B cell (primary cell): ENCODE data around the gene LAIR1. TPM values are rescaled to one million over a fixed set of nuclear protein-coding genes. Genes with fewer than 3 reads are reported as not detected.

ENCODE experiments used
- ATAC-seq: fragments of 200-7000 bp; cut with Tn5 transposase; one replicate; pipeline ENCODE4 v1.10.0; 2021; ENCODE audit warnings: low read depth, mild to moderate bottlenecking, moderate number of reproducible peaks, moderate library complexity
- CTCF ChIA-PET: fragments of 350-600 bp; sonication (Branson Sonifier 250); formaldehyde crosslinking; loops from one replicate; lab custom pipeline; 2021; ENCODE audit warnings: antibody characterized with exemption, inconsistent platforms; lab: Charles Lee
- POLR2A ChIA-PET: fragments of 350-600 bp; sonication (Branson Sonifier 250); formaldehyde crosslinking; loops from one replicate; lab custom pipeline; 2021; ENCODE audit warnings: antibody characterized with exemption; lab: Charles Lee
- DNase-seq: peaks from one replicate; pipeline ENCODE4 v3.0.0; 2013
- H2AFZ ChIP-seq: 2 replicates; pipeline ENCODE4 v1.6.1; 2012; ENCODE audit warnings: mild to moderate bottlenecking, low read depth, low read length; ENCODE audit not compliant: insufficient read depth, poor library complexity, severe bottlenecking
- H3K27ac ChIP-seq, 2 donors: 1 replicate in 1 of 2; 2 replicates in 1 of 2; pipeline ENCODE4 v1.5.1; 2012 to 2013; ENCODE audit warnings: low read length in 2 of 2, mild to moderate bottlenecking in 2 of 2, moderate library complexity in 1 of 2
- H3K27me3 ChIP-seq, 4 experiments: fragments of 200-600 bp in 1 of 4; sonication (generic) in 1 of 4; replicated peaks in 1 of 4; 1 replicate in 2 of 4; 2 replicates in 2 of 4; pipeline versions ENCODE4 v1.6.1 to v1.7.0; 2013 to 2016; ENCODE audit warnings: low read length in 3 of 4, mild to moderate bottlenecking in 2 of 4, mixed read lengths in 1 of 4, moderate library complexity in 1 of 4; ENCODE audit not compliant: insufficient read depth in 4 of 4, control insufficient read depth in 3 of 4; ENCODE audit errors: control extremely low read depth in 1 of 4
- H3K36me3 ChIP-seq, 2 experiments: replicated peaks in 1 of 2; 1 replicate in 1 of 2; 2 replicates in 1 of 2; pipeline versions ENCODE4 v1.6.1 to v1.7.1; 2013; ENCODE audit warnings: low read length in 1 of 2; ENCODE audit not compliant: insufficient read depth in 2 of 2, control insufficient read depth in 1 of 2; ENCODE audit errors: control extremely low read depth in 1 of 2, extremely low read depth in 1 of 2
- H3K4me1 ChIP-seq, 2 donors: fragments of 200-600 bp in 1 of 2; sonication (generic) in 1 of 2; 1 replicate in 1 of 2; 2 replicates in 1 of 2; pipeline versions ENCODE4 v1.5.1 to v1.6.1; 2013 to 2017; ENCODE audit warnings: low read length in 2 of 2; ENCODE audit not compliant: control insufficient read depth in 2 of 2, insufficient read depth in 2 of 2
- H3K4me2 ChIP-seq: replicated peaks from 2 replicates; pipeline ENCODE3; 2012; ENCODE audit warnings: mild to moderate bottlenecking, low read depth, low read length; ENCODE audit not compliant: poor library complexity, severe bottlenecking
- H3K4me3 ChIP-seq, 5 experiments: fragments of 200-600 bp in 1 of 5; sonication (generic) in 1 of 5; 1 replicate in 3 of 5; 2 replicates in 2 of 5; pipeline versions ENCODE4 v1.5.1 to v1.7.0; 2011 to 2016; ENCODE audit warnings: low read length in 4 of 5, mild to moderate bottlenecking in 4 of 5, low read depth in 2 of 5, control low read depth in 1 of 5, moderate library complexity in 1 of 5; ENCODE audit not compliant: insufficient read depth in 1 of 5; ENCODE audit errors: control extremely low read depth in 1 of 5, extremely low read depth in 1 of 5
- H3K79me2 ChIP-seq: fragments of 200-600 bp; sonication (generic); one replicate; pipeline ENCODE4 v1.6.0; 2016; ENCODE audit warnings: low read length; ENCODE audit not compliant: control insufficient read depth, insufficient read depth
- H3K9ac ChIP-seq: fragments of 200-600 bp; sonication (generic); 2 replicates; pipeline ENCODE4 v1.6.1; 2017; ENCODE audit warnings: mild to moderate bottlenecking, low read length, moderate library complexity
- H3K9me3 ChIP-seq, 3 donors: one replicate each; pipeline versions ENCODE4 v1.6.1 to v1.7.1; 2013; ENCODE audit warnings: low read length in 2 of 3; ENCODE audit not compliant: control insufficient read depth in 2 of 3, insufficient read depth in 1 of 3; ENCODE audit errors: control extremely low read depth in 1 of 3
- H4K20me1 ChIP-seq: 2 replicates; pipeline ENCODE4 v1.6.0; 2012; ENCODE audit warnings: mild to moderate bottlenecking, low read length; ENCODE audit not compliant: insufficient read depth, control insufficient read depth, poor library complexity, severe bottlenecking
- H3K27ac Mint-ChIP-seq: one replicate; pipeline ENCODE4 v1.8.0; 2021; ENCODE audit warnings: mixed read lengths
- H3K27me3 Mint-ChIP-seq: one replicate; pipeline ENCODE4 v1.8.0; 2021; ENCODE audit warnings: mixed read lengths
- H3K4me1 Mint-ChIP-seq: one replicate; pipeline ENCODE4 v1.8.0; 2021; ENCODE audit warnings: mixed read lengths
- H3K4me3 Mint-ChIP-seq: one replicate; pipeline ENCODE4 v1.8.0; 2021; ENCODE audit warnings: mixed read lengths
- H3K9me3 Mint-ChIP-seq: one replicate; pipeline ENCODE4 v1.8.0; 2022; ENCODE audit warnings: mixed read lengths; ENCODE audit not compliant: insufficient read depth
- CTCF ChIP-seq: fragments of 200-600 bp; IDR thresholded peaks from one replicate; pipeline ENCODE4 v1.8.0; 2022; ENCODE audit warnings: antibody characterized with exemption, mild to moderate bottlenecking
- EZH2 ChIP-seq: IDR thresholded peaks from 2 replicates; pipeline ENCODE4 v1.6.1; 2012; ENCODE audit warnings: borderline replicate concordance, low read depth, mild to moderate bottlenecking, moderate library complexity, low read length; ENCODE audit not compliant: insufficient read depth, poor library complexity, severe bottlenecking
- WGBS: methylation state at CpG from one replicate; pipeline ENCODE4 v1.1.5; 2013; ENCODE audit warnings: missing lambda C conversion rate; ENCODE audit not compliant: insufficient coverage; 5-methylcytosine and 5-hydroxymethylcytosine counted together
- intact Hi-C: fragments of 100-400 bp; cut with micrococcal nuclease; formaldehyde crosslinking; loops from one replicate; pipeline ENCODE4 v1.10.0; 2022
- polyA plus RNA-seq: library from polyadenylated mRNA; depleted of rRNA; stranded (reverse); fragments of >200 nt; gene quantifications from 2 replicates; pipeline ENCODE4 v1.2.3, GENCODE V29; 2012
- total RNA-seq, 2 donors: library from RNA; stranded (reverse); fragments of 120-200 nt in 1 of 2; gene quantifications; 1 replicate in 1 of 2; 2 replicates in 1 of 2; pipeline versions ENCODE4 v1.2.3 to v1.2.4, GENCODE V29; 2013 to 2022

Gene LAIR1
- total and polyA plus RNA-seq, 2 donors (not counting 1 experiment from before 2014, with no cell fraction given) = 41.5 to 173 TPM

- Histone ChIP-seq H2AFZ (no peak overlapping the region), H3K9me3 (no peaks in the 10 kb centered on the region), H3K27ac (peak overlapping the region; percentile 27 to 53), H3K27me3 (no peaks in the 10 kb centered on the region), H3K4me1 (peaks cover 62 to 79% of the 10 kb centered on the region in 2 donors), H3K79me2 (peaks cover 45% of the 10 kb centered on the region), H3K4me2 (peak overlapping the region; percentile 66), H3K36me3 (no peaks in the 10 kb centered on the region), H3K9ac (peak overlapping the region; percentile 54), H3K4me3 (peak overlapping the region; percentile 51 to 74 (median 60)), H4K20me1 (no peaks in the 10 kb centered on the region)
- Mint-ChIP-seq H3K4me3 (peak overlapping the region; percentile 89), H3K4me1 (peaks cover 77% of the 10 kb centered on the region), H3K27ac (peak overlapping the region; percentile 91), H3K9me3 (no peaks in the 10 kb centered on the region), H3K27me3 (no peaks in the 10 kb centered on the region)
- DNase-seq = no peak
- POLR2A ChIA-PET = interaction anchor here (1.0 to 1.1 kb wide), 2 partner anchors 19 to 23 kb away, joined by 3 read pairs; no protein-coding TSS in a partner anchor
- no peak for TF ChIP-seq EZH2
- TF ChIP-seq CTCF = no peak
- CTCF ChIA-PET = interaction anchor here (1.5 to 7.0 kb wide), 3 partner anchors 14 to 41 kb away, joined by 3 to 72 read pairs (median 3); no protein-coding TSS in a partner anchor
- WGBS = 0% methylated on average over 2 of the region's 8 CpGs
- intact Hi-C loops = no loop called here
- no peak for ATAC-seq
Measured at GRCh38 chr19:54369082-54369687, 4.5 kb upstream of the LAIR1 start.

- Mint-ChIP-seq H3K27me3 (no peaks in the 10 kb centered on the region), H3K27ac (peak overlapping the region; percentile 70), H3K9me3 (no peaks in the 10 kb centered on the region), H3K4me1 (peaks cover 81% of the 10 kb centered on the region), H3K4me3 (peak overlapping the region; percentile 23)
- no peaks in the 10 kb centered on the region for H3K27me3 ChIP-seq
- H3K9me3 ChIP-seq = peaks cover 0 to 3% (median 0%) of the 10 kb centered on the region in 3 donors
- intact Hi-C loops = loop anchor here (1.0 kb wide), 1 partner anchor 11 kb away; no protein-coding TSS in a partner anchor
- DNase-seq (no peak), ATAC-seq (no peak)
- no peaks in the 10 kb centered on the region for H4K20me1 ChIP-seq
- ChIA-PET CTCF (interaction anchor here (7.0 kb wide), 1 partner anchor 22 kb away, joined by 72 read pairs; no protein-coding TSS in a partner anchor), POLR2A (no interaction called here)
- H3K4me3 ChIP-seq = peak overlapping the region in 1 of 5 experiments; percentile 19
- H2AFZ ChIP-seq = no peak overlapping the region
- no peak for TF ChIP-seq EZH2
- TF ChIP-seq CTCF = no peak
- no peak overlapping the region for H3K9ac ChIP-seq
- H3K79me2 ChIP-seq = peaks cover 66% of the 10 kb centered on the region
- H3K4me2 ChIP-seq = peak overlapping the region; percentile 47
- peaks cover 55 to 76% of the 10 kb centered on the region in 2 donors for H3K4me1 ChIP-seq
- 20% methylated on average over 1 of the region's 6 CpGs for WGBS
- peaks cover 0 to 4% of the 10 kb centered on the region in 2 experiments for H3K36me3 ChIP-seq
- peak overlapping the region; percentile 50 to 74 for H3K27ac ChIP-seq
Measured at GRCh38 chr19:54366811-54367210, 2.1 kb upstream of the LAIR1 start.
